GM12878 (cell line): ENCODE data around the gene PARP8.
A peak's percentile ranks its signal among the peaks of the same experiment; 100 is the strongest.

Source experiments
- ATF7 ChIP-seq: fragments of 450-650 bp; IDR thresholded peaks from 2 replicates; pipeline ENCODE4 v1.6.1; 2016; ENCODE audit warnings: low read depth, mild to moderate bottlenecking
- CBX5 ChIP-seq: sonication (generic); IDR thresholded peaks from 2 replicates; pipeline ENCODE4 v1.6.1; 2016; ENCODE audit warnings: low read depth, moderate library complexity, mild to moderate bottlenecking, inconsistent platforms
- CREB1 ChIP-seq: IDR thresholded peaks from 2 replicates; pipeline ENCODE4 v1.6.1; 2012; ENCODE audit warnings: low read depth, mild to moderate bottlenecking, inconsistent platforms
- E2F4 ChIP-seq: IDR thresholded peaks from 2 replicates; pipeline ENCODE4 v1.6.1; 2012; ENCODE audit warnings: low read depth, low read length, improper control_type of control experiment
- EZH2 ChIP-seq: IDR thresholded peaks from 2 replicates; pipeline ENCODE4 v1.6.1; 2012; ENCODE audit warnings: low read depth, mild to moderate bottlenecking, control low read depth, inconsistent platforms, low read length, borderline replicate concordance; ENCODE audit not compliant: control insufficient read depth
- GABPA ChIP-seq: IDR thresholded peaks from 2 replicates; pipeline ENCODE4 v1.6.1; 2014; ENCODE audit warnings: antibody characterized with exemption, low read depth, mild to moderate bottlenecking, inconsistent platforms
- SMC3 ChIP-seq: IDR thresholded peaks from 2 replicates; pipeline ENCODE4 v1.6.1; 2011; ENCODE audit warnings: low read length, improper control_type of control experiment, borderline replicate concordance
- USF1 ChIP-seq: IDR thresholded peaks from 2 replicates; pipeline ENCODE4 v1.6.1; 2011; ENCODE audit warnings: borderline replicate concordance, low read depth, mild to moderate bottlenecking, moderate library complexity, mixed read lengths, low read length; ENCODE audit not compliant: insufficient read depth; ENCODE audit errors: extremely low read length
- YY1 ChIP-seq: IDR thresholded peaks from 2 replicates; pipeline ENCODE4 v1.6.1; 2011; ENCODE audit warnings: low read depth, mild to moderate bottlenecking, low read length
- TF ChIP-seq, protein P1 (sequence below), 3 experiments: IDR thresholded peaks in 2 of 3; conservative IDR thresholded peaks in 1 of 3; 2 replicates each; pipeline ENCODE4 v1.5.1; 2011; ENCODE audit warnings: low read depth in 3 of 3, low read length in 3 of 3, mild to moderate bottlenecking in 3 of 3, control low read depth in 2 of 3, moderate library complexity in 2 of 3, inconsistent platforms in 1 of 3, mixed read lengths in 1 of 3; ENCODE audit not compliant: control insufficient read depth in 2 of 3, insufficient read depth in 1 of 3; ENCODE audit errors: extremely low read depth in 1 of 3
- TF ChIP-seq, protein P2 (sequence below): fragments of 450-650 bp; IDR thresholded peaks from 2 replicates; pipeline ENCODE4 v1.6.1; 2016; ENCODE audit warnings: mild to moderate bottlenecking, moderate library complexity, borderline replicate concordance
- TF ChIP-seq, protein P3 (sequence below): IDR thresholded peaks from 2 replicates; pipeline ENCODE4 v1.6.1; 2011; ENCODE audit warnings: low read depth, low read length, improper control_type of control experiment, borderline replicate concordance

DNA sequence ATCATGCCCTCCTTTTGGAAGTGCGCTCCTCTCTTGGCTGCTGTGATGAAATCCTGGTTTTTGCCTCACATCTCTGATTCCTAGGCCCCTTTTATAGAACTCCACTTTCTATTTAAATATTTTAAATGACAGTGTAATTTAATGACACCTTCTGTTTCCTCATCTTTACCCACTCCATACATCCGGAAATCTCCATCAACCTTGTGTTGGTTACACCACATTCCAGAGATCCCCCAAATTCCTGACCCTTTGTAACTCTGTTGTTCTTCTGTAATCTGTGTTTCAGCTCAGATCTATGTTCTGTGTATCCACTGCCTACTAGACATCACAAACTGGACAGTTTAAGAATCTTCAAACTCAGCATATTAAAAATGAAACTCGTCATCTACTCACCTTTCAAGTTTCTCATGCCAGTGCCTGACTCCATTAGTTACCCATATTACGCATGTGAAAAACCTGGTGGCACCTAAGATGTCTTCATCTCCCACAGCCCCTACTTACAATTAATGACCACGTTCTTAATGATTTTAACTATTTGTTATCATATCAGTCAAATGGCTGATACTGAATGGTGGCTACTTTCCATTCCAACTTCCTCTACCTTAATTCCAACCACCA is 25.1 kb downstream of the PARP8 start:
- TF ChIP-seq, protein P1, sequence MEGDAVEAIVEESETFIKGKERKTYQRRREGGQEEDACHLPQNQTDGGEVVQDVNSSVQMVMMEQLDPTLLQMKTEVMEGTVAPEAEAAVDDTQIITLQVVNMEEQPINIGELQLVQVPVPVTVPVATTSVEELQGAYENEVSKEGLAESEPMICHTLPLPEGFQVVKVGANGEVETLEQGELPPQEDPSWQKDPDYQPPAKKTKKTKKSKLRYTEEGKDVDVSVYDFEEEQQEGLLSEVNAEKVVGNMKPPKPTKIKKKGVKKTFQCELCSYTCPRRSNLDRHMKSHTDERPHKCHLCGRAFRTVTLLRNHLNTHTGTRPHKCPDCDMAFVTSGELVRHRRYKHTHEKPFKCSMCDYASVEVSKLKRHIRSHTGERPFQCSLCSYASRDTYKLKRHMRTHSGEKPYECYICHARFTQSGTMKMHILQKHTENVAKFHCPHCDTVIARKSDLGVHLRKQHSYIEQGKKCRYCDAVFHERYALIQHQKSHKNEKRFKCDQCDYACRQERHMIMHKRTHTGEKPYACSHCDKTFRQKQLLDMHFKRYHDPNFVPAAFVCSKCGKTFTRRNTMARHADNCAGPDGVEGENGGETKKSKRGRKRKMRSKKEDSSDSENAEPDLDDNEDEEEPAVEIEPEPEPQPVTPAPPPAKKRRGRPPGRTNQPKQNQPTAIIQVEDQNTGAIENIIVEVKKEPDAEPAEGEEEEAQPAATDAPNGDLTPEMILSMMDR (IDR thresholded peaks at IDR 0.05 in 2 of 3, conservative IDR thresholded peaks at IDR 0.05 in 1 of 3; ENCODE audit: control insufficient read depth in 2 of 3, extremely low read depth in 1 of 3, insufficient read depth in 1 of 3, low read depth in 3 of 3, low read length in 3 of 3): no peak
- TF ChIP-seq USF1: no peak
- TF ChIP-seq E2F4: no peak
- TF ChIP-seq CBX5: no peak
- TF ChIP-seq, protein P2, sequence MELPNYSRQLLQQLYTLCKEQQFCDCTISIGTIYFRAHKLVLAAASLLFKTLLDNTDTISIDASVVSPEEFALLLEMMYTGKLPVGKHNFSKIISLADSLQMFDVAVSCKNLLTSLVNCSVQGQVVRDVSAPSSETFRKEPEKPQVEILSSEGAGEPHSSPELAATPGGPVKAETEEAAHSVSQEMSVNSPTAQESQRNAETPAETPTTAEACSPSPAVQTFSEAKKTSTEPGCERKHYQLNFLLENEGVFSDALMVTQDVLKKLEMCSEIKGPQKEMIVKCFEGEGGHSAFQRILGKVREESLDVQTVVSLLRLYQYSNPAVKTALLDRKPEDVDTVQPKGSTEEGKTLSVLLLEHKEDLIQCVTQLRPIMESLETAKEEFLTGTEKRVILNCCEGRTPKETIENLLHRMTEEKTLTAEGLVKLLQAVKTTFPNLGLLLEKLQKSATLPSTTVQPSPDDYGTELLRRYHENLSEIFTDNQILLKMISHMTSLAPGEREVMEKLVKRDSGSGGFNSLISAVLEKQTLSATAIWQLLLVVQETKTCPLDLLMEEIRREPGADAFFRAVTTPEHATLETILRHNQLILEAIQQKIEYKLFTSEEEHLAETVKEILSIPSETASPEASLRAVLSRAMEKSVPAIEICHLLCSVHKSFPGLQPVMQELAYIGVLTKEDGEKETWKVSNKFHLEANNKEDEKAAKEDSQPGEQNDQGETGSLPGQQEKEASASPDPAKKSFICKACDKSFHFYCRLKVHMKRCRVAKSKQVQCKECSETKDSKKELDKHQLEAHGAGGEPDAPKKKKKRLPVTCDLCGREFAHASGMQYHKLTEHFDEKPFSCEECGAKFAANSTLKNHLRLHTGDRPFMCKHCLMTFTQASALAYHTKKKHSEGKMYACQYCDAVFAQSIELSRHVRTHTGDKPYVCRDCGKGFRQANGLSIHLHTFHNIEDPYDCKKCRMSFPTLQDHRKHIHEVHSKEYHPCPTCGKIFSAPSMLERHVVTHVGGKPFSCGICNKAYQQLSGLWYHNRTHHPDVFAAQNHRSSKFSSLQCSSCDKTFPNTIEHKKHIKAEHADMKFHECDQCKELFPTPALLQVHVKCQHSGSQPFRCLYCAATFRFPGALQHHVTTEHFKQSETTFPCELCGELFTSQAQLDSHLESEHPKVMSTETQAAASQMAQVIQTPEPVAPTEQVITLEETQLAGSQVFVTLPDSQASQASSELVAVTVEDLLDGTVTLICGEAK: no peak
- peak; percentile 60 for TF ChIP-seq ATF7
- TF ChIP-seq, protein P3, sequence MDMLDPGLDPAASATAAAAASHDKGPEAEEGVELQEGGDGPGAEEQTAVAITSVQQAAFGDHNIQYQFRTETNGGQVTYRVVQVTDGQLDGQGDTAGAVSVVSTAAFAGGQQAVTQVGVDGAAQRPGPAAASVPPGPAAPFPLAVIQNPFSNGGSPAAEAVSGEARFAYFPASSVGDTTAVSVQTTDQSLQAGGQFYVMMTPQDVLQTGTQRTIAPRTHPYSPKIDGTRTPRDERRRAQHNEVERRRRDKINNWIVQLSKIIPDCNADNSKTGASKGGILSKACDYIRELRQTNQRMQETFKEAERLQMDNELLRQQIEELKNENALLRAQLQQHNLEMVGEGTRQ: no peak
- TF ChIP-seq YY1: no peak
- TF ChIP-seq CREB1: no peak
- no peak for TF ChIP-seq GABPA
- TF ChIP-seq SMC3: no peak
- TF ChIP-seq EZH2: no peak
